Measurements from ENCODE around the gene SNAI3.

Gene SNAI3

DNA sequence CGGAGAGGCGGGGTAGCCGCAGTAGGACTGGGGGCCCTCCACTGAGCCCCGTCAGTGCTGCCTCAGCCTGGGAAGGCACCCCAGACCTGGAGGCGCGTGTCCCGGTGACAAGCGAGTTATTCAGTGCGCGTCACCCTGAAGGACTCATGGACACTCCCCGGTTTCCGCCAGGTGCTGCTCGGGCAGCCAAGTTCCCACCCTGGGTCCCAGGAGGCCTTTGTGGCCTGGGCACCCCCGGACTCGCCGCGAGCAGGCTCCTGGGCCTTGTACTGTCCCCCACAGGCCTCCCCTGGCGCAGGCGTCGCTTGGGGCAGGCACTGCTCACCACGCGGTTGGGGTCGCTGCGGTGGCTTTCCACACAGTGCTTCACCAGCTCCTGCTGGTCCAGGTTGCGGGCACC is 12.3 kb upstream of the SNAI3 start:
- TF ChIP-seq, protein P1, sequence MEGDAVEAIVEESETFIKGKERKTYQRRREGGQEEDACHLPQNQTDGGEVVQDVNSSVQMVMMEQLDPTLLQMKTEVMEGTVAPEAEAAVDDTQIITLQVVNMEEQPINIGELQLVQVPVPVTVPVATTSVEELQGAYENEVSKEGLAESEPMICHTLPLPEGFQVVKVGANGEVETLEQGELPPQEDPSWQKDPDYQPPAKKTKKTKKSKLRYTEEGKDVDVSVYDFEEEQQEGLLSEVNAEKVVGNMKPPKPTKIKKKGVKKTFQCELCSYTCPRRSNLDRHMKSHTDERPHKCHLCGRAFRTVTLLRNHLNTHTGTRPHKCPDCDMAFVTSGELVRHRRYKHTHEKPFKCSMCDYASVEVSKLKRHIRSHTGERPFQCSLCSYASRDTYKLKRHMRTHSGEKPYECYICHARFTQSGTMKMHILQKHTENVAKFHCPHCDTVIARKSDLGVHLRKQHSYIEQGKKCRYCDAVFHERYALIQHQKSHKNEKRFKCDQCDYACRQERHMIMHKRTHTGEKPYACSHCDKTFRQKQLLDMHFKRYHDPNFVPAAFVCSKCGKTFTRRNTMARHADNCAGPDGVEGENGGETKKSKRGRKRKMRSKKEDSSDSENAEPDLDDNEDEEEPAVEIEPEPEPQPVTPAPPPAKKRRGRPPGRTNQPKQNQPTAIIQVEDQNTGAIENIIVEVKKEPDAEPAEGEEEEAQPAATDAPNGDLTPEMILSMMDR (conservative IDR thresholded peaks at IDR 0.05; ENCODE audit: low read depth, low read length): no peak
- no peak overlapping the region for H2AFZ ChIP-seq (ENCODE audit: low read depth)
- H3K4me2 ChIP-seq: no peak overlapping the region
- no peak overlapping the region for H3K4me3 ChIP-seq (IDR thresholded peaks at IDR 0.05; ENCODE audit: insufficient read depth, low read depth, low read length)
- H3K4me1 ChIP-seq (ENCODE audit: low read depth, poor library complexity, severe bottlenecking): peaks cover 17% of the 10 kb centered on the region
- H3K27me3 ChIP-seq (ENCODE audit: insufficient read depth, low read depth): no peaks in the 10 kb centered on the region
- no peaks in the 10 kb centered on the region for H4K20me1 ChIP-seq (ENCODE audit: insufficient read depth)
- H3K79me2 ChIP-seq (ENCODE audit: insufficient read depth, low read depth): no peaks in the 10 kb centered on the region
- H3K9ac ChIP-seq: no peak overlapping the region
- no peak overlapping the region for H3K27ac ChIP-seq
- no peaks in the 10 kb centered on the region for H3K36me3 ChIP-seq (ENCODE audit: insufficient read depth)

DNA sequence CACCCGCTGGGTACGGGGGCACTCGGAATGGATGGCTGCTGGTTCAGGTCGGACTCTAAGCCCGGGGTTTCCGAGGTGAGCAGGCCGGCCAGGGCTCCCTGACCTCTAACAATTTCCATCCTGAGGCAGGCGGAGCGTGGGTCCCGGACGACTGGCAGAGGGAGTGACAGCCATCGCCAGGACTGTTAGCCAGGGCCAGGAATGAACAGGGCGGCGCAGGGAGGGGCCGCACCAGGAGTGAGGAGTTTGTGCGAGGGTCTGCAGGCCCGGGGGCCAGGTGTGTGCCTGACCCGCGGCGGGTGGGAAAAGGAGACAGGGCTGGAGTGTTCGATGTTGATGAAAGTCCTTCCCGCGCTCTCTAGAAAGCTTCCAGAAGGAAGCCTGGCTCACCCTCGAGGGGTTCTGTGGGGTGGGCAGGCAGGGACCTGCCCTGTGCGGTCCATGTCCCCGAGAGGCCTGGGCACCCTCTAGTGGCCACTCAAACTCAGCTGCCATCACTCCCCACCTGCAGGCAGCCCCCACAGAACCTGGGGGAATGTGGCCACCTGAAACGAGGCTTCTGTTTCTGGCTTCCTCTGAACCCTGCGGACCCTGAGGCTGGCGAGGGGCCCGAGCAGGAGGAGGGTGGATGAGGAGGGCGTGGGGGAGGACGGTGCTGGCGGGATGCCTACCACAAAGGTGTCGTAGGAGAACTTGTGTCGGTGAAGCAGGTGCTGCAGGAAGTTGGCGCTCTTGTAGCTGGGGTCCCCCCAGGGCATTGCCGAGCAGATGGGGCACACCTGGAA is 11.7 kb upstream of the SNAI3 start:
- Histone ChIP-seq H3K79me2 (ENCODE audit: insufficient read depth, low read depth) (no peaks in the 10 kb centered on the region), H3K36me3 (ENCODE audit: insufficient read depth) (no peaks in the 10 kb centered on the region), H3K27ac (no peak overlapping the region), H2AFZ (ENCODE audit: low read depth) (no peak overlapping the region), H3K27me3 (ENCODE audit: insufficient read depth, low read depth) (no peaks in the 10 kb centered on the region), H3K4me1 (ENCODE audit: low read depth, poor library complexity, severe bottlenecking) (peaks cover 17% of the 10 kb centered on the region), H3K4me3 (IDR thresholded peaks at IDR 0.05; ENCODE audit: insufficient read depth, low read depth, low read length) (no peak overlapping the region), H3K4me2 (no peak overlapping the region), H4K20me1 (ENCODE audit: insufficient read depth) (no peaks in the 10 kb centered on the region), H3K9ac (no peak overlapping the region)
- TF ChIP-seq, protein P1 (conservative IDR thresholded peaks at IDR 0.05; ENCODE audit: low read depth, low read length): no peak

DNA sequence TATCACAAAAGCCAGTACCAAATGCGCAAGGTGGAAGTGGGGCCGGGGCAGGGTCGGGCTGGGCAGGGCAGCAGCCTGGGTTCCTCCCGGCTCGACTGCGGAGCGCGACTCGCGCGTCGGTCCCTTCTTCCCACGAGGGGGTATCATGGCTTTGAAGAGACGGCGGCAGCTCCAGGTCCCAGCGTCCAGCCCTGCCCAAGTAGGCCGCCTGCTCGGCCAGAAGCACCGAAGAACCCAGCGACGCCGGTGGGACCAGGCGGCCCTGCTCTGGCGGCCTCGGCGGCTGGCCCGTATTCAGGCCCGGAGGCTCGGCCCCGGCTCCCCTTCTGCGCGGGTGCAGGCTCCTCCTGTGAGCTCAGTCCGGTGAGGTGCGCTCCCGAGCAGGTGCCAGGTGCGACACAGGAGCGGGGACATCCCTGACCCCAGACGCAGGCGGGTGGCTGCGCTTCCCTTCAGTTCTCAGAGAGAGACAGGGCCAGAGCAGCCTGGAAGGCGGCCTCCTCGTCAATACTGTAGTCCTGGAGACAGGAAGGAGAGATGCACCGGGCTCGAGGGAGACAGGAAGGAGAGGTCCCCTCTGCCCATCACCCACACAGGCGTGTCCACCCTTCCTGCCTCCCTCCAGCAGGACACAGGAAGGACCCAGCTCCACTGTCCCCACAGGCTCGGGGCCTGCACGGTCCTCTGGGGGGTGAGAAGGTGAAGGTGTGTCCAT is 11.0 kb upstream of the SNAI3 start:
- Histone ChIP-seq H3K4me2 (no peak overlapping the region), H3K27me3 (ENCODE audit: insufficient read depth, low read depth) (no peaks in the 10 kb centered on the region), H2AFZ (ENCODE audit: low read depth) (no peak overlapping the region), H4K20me1 (ENCODE audit: insufficient read depth) (no peaks in the 10 kb centered on the region), H3K9ac (no peak overlapping the region), H3K4me3 (IDR thresholded peaks at IDR 0.05; ENCODE audit: insufficient read depth, low read depth, low read length) (no peak overlapping the region), H3K4me1 (ENCODE audit: low read depth, poor library complexity, severe bottlenecking) (peaks cover 20% of the 10 kb centered on the region), H3K36me3 (ENCODE audit: insufficient read depth) (no peaks in the 10 kb centered on the region), H3K79me2 (ENCODE audit: insufficient read depth, low read depth) (no peaks in the 10 kb centered on the region), H3K27ac (no peak overlapping the region)
- TF ChIP-seq, protein P1 (conservative IDR thresholded peaks at IDR 0.05; ENCODE audit: low read depth, low read length): no peak

DNA sequence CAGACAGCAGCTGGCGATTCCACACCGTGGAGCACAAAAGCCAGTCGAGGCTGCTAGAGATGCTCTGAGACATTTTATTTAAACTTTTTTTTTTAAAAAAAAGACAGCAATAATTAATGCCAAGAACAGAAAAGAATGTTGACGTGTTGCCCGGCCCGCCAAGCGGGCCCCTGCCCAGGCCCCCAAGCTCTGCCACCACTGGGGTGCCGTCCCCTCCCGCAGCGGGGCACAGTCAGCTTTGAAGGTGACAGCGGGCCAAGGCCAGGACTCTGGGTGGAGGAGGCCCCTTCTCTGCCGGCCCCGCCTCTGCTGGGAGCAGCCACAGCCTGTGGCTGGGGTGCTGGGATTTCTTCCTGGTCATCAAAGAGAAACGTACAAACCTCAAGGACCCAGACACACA is 10.1 kb upstream of the SNAI3 start:
- no peaks in the 10 kb centered on the region for H3K36me3 ChIP-seq (ENCODE audit: insufficient read depth)
- no peaks in the 10 kb centered on the region for H4K20me1 ChIP-seq (ENCODE audit: insufficient read depth)
- H3K4me3 ChIP-seq (IDR thresholded peaks at IDR 0.05; ENCODE audit: insufficient read depth, low read depth, low read length): no peak overlapping the region
- no peak overlapping the region for H3K9ac ChIP-seq
- H3K27me3 ChIP-seq (ENCODE audit: insufficient read depth, low read depth): 0 out of 2 replicates have a peak, but pooled peaks cover 2% of the 10 kb centered on the region
- TF ChIP-seq, protein P1 (conservative IDR thresholded peaks at IDR 0.05; ENCODE audit: low read depth, low read length): no peak
- no peak overlapping the region for H2AFZ ChIP-seq (ENCODE audit: low read depth)
- H3K4me1 ChIP-seq (ENCODE audit: low read depth, poor library complexity, severe bottlenecking): peaks cover 20% of the 10 kb centered on the region
- no peak overlapping the region for H3K4me2 ChIP-seq
- H3K27ac ChIP-seq: no peak overlapping the region
- no peaks in the 10 kb centered on the region for H3K79me2 ChIP-seq (ENCODE audit: insufficient read depth, low read depth)

Measured in KMS-11 (cell line).